A549 (cell line): ENCODE data around the gene HEXD.

ENCODE experiments used
- CBX8 ChIP-seq: fragments of 200-600 bp; sonication (generic); IDR thresholded peaks from 2 replicates; pipeline ENCODE4 v1.6.1; 2016
- CHD2 ChIP-seq: fragments of 150-350 bp; IDR thresholded peaks from 2 replicates; pipeline ENCODE4 v1.6.1; 2014; ENCODE audit warnings: low read length; ENCODE audit not compliant: partially characterized antibody
- KDM1A ChIP-seq: fragments of 200-600 bp; sonication (generic); IDR thresholded peaks from 2 replicates; pipeline ENCODE4 v1.6.1; 2016; ENCODE audit warnings: low read depth, mild to moderate bottlenecking
- POLR2A ChIP-seq: IDR thresholded peaks from 2 replicates; pipeline ENCODE4 v1.6.1; 2012; ENCODE audit warnings: mild to moderate bottlenecking, low read length
- POLR2AphosphoS2 ChIP-seq: conservative IDR thresholded peaks from 2 replicates; pipeline ENCODE4 v1.6.1; 2012; ENCODE audit warnings: low read length, improper control_type of control experiment, inconsistent platforms
- SREBF2 ChIP-seq: fragments of 450-650 bp; IDR thresholded peaks from 2 replicates; pipeline ENCODE4 v1.6.1; 2014; ENCODE audit warnings: mild to moderate bottlenecking, moderate library complexity
- TF ChIP-seq, protein P1 (sequence below): fragments of >200 bp; sonication (Bioruptor Twin); formaldehyde crosslinking; IDR thresholded peaks from 3 replicates; pipeline ENCODE4 v1.5.1; 2016

DNA sequence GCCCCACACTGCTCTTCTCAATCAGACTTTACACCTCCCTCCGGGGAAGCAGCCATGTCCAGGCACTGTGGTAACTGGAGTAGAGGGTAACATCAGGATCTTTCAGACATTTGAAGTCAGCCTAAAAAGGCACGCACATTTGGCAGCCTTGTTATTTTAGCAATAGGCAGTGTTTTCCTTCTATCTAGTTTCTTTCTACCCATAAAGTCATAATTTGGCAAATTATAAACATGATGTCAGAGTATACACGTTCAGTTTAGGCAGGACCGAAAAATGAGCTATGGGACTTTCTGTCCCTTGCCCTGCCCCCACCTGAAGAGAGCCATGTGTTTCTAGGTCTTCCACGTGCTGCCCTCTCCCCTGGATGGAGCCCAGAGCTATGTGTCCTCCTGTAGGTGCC lies 61.5 kb downstream of the HEXD start:
- TF ChIP-seq CBX8: no peak
- TF ChIP-seq CHD2: no peak
- TF ChIP-seq, protein P1, sequence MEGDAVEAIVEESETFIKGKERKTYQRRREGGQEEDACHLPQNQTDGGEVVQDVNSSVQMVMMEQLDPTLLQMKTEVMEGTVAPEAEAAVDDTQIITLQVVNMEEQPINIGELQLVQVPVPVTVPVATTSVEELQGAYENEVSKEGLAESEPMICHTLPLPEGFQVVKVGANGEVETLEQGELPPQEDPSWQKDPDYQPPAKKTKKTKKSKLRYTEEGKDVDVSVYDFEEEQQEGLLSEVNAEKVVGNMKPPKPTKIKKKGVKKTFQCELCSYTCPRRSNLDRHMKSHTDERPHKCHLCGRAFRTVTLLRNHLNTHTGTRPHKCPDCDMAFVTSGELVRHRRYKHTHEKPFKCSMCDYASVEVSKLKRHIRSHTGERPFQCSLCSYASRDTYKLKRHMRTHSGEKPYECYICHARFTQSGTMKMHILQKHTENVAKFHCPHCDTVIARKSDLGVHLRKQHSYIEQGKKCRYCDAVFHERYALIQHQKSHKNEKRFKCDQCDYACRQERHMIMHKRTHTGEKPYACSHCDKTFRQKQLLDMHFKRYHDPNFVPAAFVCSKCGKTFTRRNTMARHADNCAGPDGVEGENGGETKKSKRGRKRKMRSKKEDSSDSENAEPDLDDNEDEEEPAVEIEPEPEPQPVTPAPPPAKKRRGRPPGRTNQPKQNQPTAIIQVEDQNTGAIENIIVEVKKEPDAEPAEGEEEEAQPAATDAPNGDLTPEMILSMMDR: no peak
- TF ChIP-seq POLR2AphosphoS2: no peak
- TF ChIP-seq POLR2A: no peak
- no peak for TF ChIP-seq KDM1A
- TF ChIP-seq SREBF2: no peak
